ENCODE results near the gene RIMBP2. TPM values are rescaled to one million over a fixed set of nuclear protein-coding genes. Genes with fewer than 3 reads are reported as not detected.

RIMBP2 gene
- polyA plus RNA-seq, 1 donor from 2014 or later, result 14.6 TPM

- no peak for TF ChIP-seq EZH2 (IDR thresholded peaks at IDR 0.05; ENCODE audit: borderline replicate concordance, insufficient read depth, low read length, poor library complexity, severe bottlenecking)
- no peak for TF ChIP-seq TAF1 (IDR thresholded peaks at IDR 0.05; ENCODE audit: low read depth)
Observed at GRCh38 chr12:130500835-130501330, 215.2 kb downstream of the RIMBP2 start (continued).

- no peak overlapping the region for H3K4me3 ChIP-seq (ENCODE audit: low read length)
- H3K9me2 ChIP-seq (ENCODE audit: insufficient read depth, low read length), result no peaks in the 10 kb centered on the region
- TF ChIP-seq EZH2 (IDR thresholded peaks at IDR 0.05; ENCODE audit: borderline replicate concordance, insufficient read depth, low read length, poor library complexity, severe bottlenecking) (no peak), RAD21 (conservative IDR thresholded peaks at IDR 0.05) (no peak), REST (IDR thresholded peaks at IDR 0.05; ENCODE audit: borderline replicate concordance) (no peak), TAF1 (IDR thresholded peaks at IDR 0.05; ENCODE audit: low read depth) (no peak), POLR2AphosphoS5 (IDR thresholded peaks at IDR 0.05) (no peak), MXI1 (conservative IDR thresholded peaks at IDR 0.05; ENCODE audit: poor library complexity, severe bottlenecking) (no peak), EP300 (conservative IDR thresholded peaks at IDR 0.05; ENCODE audit: poor library complexity, severe bottlenecking) (no peak), SMC3 (conservative IDR thresholded peaks at IDR 0.05; ENCODE audit: poor library complexity) (no peak), CTCF (IDR thresholded peaks at IDR 0.05; ENCODE audit: poor library complexity, severe bottlenecking) (no peak)
- no peak overlapping the region for H2AFZ ChIP-seq (ENCODE audit: low read depth, low read length)
- H4K20me1 ChIP-seq (ENCODE audit: insufficient read depth), result no peaks in the 10 kb centered on the region
- H3K27ac ChIP-seq (ENCODE audit: low read length), result no peak overlapping the region
- no peaks in the 10 kb centered on the region for H3K36me3 ChIP-seq (ENCODE audit: insufficient read depth, low read length)
- no peaks in the 10 kb centered on the region for H3K27me3 ChIP-seq (ENCODE audit: insufficient read depth, low read depth, low read length)
- H3K9ac ChIP-seq (ENCODE audit: low read length), result no peak overlapping the region
- no peaks in the 10 kb centered on the region for H3F3A ChIP-seq (ENCODE audit: insufficient read depth, low read length, poor library complexity, severe bottlenecking)
- no peaks in the 10 kb centered on the region for H3K79me2 ChIP-seq (replicated peaks; ENCODE audit: insufficient read depth, low read length)
- H3K9me3 ChIP-seq (ENCODE audit: low read length), result no peaks in the 10 kb centered on the region
- no peak overlapping the region for H3K4me2 ChIP-seq (ENCODE audit: low read length)
Observed at GRCh38 chr12:130499474-130499873, 216.6 kb downstream of the RIMBP2 start.

GRCh38 chr12:130498589-130499385 is 217.3 kb downstream of the RIMBP2 start:
- Histone ChIP-seq H3K36me3 (ENCODE audit: insufficient read depth, low read length) (no peaks in the 10 kb centered on the region), H3K27me3 (ENCODE audit: insufficient read depth, low read depth, low read length) (no peaks in the 10 kb centered on the region), H3K4me3 (ENCODE audit: low read length) (no peak overlapping the region), H3K27ac (ENCODE audit: low read length) (no peak overlapping the region), H3K4me2 (ENCODE audit: low read length) (no peak overlapping the region), H3K9me3 (ENCODE audit: low read length) (no peaks in the 10 kb centered on the region), H4K20me1 (ENCODE audit: insufficient read depth) (no peaks in the 10 kb centered on the region), H3F3A (ENCODE audit: insufficient read depth, low read length, poor library complexity, severe bottlenecking) (no peaks in the 10 kb centered on the region), H3K9me2 (ENCODE audit: insufficient read depth, low read length) (no peaks in the 10 kb centered on the region), H2AFZ (ENCODE audit: low read depth, low read length) (no peak overlapping the region), H3K79me2 (replicated peaks; ENCODE audit: insufficient read depth, low read length) (no peaks in the 10 kb centered on the region), H3K9ac (ENCODE audit: low read length) (no peak overlapping the region)
- TF ChIP-seq SMC3 (conservative IDR thresholded peaks at IDR 0.05; ENCODE audit: poor library complexity) (no peak), MXI1 (conservative IDR thresholded peaks at IDR 0.05; ENCODE audit: poor library complexity, severe bottlenecking) (no peak), CTCF (IDR thresholded peaks at IDR 0.05; ENCODE audit: poor library complexity, severe bottlenecking) (no peak), TAF1 (IDR thresholded peaks at IDR 0.05; ENCODE audit: low read depth) (no peak), POLR2AphosphoS5 (IDR thresholded peaks at IDR 0.05) (no peak), REST (IDR thresholded peaks at IDR 0.05; ENCODE audit: borderline replicate concordance) (no peak), EZH2 (IDR thresholded peaks at IDR 0.05; ENCODE audit: borderline replicate concordance, insufficient read depth, low read length, poor library complexity, severe bottlenecking) (no peak), EP300 (conservative IDR thresholded peaks at IDR 0.05; ENCODE audit: poor library complexity, severe bottlenecking) (no peak), RAD21 (conservative IDR thresholded peaks at IDR 0.05) (no peak)

Data from neural cell (in vitro differentiated cells).